NCI-H2081 treated with DMSO at 0.1 percent for 48 hours (cell line): ENCODE data around the gene REPS2.

Source experiments
- DNase-seq: peaks from one replicate; lab custom pipeline; 2025; lab: John Stamatoyannopoulos, UW

Gene REPS2

DNA sequence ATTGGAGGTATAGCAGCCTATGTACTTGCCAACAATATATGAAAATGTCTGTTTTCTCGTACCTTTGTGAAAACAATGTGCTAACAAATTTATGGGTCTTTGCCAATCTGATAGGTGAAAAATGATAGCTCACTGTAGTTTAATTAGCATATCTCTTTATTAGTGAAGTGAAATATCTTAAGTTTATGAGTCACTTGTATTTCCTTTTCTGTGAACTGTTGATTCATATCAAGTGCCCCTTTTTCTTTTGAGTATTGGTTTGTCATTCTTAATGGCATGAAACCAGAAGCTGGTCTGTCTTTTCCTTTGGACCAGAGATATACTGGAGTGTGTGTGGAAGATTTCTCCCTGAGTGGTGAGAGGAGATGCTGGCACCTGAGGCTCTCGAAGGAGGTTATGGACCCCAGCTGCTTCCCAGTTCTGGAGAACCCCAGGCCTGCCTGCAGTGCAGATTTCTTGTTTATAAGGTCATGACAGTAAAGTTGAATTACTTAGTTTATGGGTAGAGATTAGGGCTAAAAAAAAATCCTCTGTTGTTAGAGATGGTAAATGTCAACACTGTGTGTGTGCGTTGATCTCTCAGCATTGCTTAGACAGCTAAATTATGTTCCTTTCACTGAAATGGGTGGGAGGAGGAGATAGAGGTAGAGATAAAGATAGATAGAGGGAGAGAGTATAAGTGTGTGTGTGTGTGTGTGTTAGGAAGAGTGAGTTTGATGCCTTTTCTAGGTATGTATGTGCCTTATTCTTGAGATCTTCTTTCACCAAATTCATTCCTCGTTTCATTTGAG lies 89.9 kb downstream of the REPS2 start:
- no peak for DNase-seq

DNA sequence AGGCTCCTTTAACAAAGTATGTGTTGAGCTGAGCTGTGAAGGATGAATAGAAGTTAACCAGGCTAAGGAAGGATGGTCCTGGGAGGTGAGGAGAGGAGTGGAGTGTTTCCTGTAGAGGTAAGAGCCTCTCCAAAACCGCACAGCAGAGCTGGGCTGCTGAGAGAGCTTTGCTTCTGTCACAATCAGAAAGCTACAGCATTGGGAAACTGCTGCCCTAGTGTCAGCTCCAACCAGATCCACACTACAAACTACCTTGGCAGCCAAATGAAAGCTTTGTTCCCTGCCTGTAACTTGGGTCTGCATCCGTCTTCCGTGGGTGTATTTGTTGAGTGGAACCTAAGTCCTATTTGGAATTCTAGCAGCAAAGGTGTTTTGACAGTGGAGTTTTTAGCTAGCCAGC lies 91.8 kb downstream of the REPS2 start:
- no peak for DNase-seq

DNA sequence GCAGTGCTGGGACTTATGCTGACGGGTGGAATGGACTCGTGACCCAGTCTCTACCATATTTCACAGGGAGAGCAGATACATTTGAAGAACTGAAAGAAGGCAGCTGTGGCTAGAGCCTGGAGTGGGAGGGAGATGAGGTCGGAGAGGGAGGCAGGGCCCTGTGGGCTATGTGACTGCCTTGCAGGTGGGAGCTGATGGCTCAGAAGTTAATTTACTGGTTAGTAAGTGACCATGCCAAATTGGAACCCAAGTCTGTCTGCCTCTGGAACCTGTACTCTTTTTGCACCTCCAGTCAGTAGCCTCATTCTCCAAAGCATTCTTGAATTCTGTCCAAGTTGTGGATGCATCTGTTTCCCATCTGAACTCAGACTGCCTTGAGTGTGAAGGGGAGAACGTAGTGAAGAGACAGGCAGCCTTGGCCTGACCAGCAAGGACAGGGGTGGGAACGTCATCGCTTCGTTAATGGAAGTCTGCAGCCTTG lies 92.3 kb downstream of the REPS2 start:
- DNase-seq, result no peak

DNA sequence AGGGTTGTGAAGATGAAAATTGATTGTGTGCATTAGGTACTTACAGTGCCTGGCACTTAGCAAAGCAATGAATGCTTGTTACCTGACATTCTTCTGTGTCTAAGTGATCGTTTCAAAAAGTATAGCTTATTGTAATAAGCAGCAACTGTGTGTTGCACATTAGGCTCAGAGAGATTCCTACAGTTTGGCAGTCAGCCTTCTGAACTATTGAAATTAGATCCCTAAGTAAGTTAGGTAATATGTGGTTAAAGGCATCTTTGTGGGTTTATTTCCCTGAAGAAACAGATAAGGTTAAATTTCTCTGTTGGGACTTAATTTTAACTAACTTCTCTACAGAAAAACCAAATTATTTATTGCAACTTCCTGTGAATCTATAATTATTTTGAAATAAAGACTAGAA lies 93.4 kb downstream of the REPS2 start:
- DNase-seq, result no peak

DNA sequence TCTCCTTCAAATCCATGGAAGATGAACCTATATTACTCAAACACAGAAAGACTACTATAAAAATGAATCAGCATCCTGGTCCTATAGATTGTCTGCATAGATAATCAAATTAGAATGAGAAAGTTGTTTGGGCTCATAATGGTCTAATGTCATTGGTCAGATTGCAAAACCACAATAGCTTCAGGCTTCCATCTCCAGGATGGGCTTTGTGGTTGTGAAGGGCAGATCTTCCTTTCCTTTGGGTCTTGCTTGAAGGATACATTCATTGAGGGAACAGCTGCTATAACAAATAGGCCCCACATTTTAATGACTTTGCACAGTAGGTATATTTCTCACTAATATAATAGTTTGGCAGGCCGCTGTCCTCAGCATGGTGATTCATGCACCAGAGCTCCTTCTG lies 94.3 kb downstream of the REPS2 start:
- DNase-seq, result no peak

DNA sequence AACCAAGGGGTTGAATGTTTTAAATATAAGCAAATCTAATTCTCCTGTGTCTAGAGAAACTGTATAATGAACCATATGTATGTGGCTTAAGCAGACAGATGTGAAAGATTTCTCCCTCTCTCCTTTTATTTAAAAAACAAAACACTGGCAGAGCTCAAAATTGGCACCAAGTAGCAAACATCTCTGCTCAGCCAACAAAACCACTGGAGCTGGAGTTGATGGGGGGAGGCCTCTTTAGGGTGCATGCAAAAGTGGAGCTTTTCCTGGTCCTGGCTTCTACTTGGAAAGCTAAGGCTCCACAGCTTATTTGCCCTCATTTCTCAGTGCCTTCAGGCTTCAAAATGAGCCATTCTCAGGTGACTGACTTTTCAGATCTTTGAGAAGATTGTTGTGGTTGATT lies 95.6 kb downstream of the REPS2 start:
- no peak for DNase-seq

DNA sequence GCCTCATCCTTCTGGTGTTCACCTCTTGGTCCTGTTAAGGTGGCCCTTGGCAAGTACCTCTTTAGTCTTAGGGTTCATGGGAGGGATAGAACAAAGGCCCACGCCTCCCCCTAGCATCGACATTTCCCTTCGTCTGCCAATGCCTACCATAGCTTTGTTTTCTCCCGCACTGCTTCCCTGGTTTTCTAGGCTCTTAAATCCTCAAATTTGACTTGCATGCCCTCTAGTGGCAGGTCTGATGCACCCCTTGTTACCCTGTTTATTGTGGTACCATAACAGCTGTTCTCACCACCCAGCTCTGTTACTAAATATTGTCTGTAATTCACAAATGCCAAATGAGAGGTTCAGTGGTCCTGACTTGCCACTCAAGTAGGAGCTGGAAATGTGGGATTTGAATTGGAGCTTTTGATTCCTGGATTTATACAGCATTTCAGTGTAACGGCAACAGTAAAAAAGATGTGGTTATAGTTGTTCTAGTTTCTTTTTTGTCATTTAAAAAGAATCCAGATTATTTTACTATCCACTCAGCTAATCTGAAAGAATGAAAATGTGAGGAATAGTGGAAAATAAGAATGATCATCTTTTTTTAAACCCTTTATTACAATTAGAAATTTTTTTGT lies 100.1 kb downstream of the REPS2 start:
- DNase-seq, result peak; percentile 47

DNA sequence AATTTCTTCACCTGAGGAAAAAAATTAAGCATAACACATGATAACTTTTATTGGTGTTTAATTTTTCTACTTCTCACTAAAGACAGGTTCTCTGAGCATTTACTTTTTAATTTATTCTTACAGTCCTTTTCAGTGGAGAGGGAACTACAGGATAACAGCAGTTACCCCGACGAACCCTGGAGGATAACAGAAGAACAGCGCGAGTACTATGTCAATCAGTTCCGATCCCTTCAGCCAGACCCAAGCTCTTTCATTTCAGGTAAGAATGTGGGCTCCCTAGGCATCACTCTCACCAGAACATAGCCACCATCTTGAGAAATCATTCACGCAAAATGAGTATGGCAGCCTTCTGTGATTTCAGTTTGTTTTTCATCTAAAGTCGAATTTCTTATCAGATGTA lies 100.8 kb downstream of the REPS2 start:
- DNase-seq, result no peak

DNA sequence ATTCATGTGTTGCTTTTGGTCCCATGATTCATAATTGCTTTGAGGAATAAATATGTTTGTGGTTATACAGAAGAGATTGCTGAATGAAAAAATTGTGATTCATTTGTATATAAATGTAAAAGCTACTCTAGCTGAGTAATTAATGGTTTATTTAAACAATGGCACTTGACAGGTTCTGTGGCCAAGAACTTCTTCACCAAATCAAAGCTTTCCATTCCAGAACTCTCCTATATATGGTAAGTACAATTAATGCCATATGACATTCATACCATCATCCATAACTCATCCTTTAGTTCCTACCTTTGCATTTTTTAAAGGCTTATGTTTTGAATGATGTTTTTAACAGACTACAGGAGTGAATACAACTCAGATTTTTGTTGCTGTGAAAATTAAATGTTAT lies 105.8 kb downstream of the REPS2 start:
- no peak for DNase-seq

DNA sequence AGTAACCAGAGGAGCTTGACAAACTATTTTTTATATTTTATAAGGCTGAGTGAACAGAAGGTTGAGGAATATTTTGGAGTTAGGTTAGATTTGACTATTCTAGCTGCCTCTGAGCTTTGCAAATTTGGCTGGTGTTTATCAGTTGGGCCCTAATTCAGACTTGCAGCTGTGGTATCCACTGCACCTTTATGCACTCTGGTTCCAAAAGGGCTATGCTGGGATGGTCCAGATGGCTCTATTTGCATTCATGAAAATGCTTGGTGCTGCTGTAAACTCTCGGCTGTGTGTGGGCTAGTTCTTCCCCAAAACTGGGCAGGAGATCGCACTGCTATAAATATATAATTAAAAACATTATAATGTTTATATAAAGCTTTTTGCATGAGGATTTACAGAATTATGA lies 106.3 kb downstream of the REPS2 start:
- no peak for DNase-seq

DNA sequence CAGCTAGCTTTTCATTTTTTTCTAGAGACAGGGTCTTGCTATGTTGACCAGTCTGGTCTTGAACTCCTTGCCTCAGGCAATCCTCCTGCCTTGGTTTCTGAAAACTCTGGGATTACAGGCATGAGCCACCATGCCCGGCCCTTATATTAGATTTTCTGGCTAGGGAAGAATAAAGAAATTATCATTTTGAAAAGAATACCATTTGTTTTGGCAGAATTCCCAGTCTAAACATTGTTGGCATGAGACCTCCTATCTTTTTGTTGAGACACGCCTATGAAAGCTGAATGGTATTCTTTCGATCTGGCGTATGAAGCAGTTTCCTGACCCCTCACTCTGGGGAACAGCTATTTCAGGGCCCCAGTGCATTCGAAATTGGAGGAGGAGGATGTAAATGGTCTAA lies 107.0 kb downstream of the REPS2 start:
- peak; percentile 61 for DNase-seq

DNA sequence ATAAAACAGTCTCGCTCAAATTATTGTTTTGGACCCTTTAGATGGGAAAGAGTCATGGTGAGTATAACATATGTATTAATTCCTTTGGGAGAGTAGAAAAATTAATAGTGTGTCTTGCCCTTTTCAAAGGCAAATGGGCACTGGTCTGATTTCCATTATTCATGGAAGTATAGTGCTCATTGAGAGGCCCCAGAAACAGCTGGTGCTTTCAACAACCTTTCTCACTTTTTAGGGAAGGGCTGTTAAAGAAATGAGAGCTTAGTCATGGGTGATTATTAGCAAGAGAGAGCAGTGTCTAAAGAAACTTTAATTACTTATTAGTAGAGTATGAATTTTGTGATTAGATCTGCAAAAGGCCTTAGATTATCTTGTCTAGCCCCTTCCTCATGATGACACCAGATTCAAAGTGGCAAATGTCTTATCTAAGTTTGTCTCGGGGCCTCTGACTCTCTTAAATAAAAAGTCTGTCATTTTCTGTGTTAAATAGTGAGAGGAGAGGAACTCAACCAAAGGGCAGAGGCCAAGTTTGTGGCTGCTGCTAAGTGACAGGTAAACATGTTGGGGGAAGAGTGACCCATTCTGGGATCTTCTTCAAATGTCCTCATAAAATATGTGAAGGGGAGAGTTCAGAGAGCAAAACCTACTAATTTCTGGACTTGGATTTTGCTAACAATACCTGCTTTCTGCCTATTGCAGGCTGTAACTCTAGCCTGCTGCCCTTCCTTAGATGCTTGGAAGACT lies 110.6 kb downstream of the REPS2 start:
- no peak for DNase-seq

DNA sequence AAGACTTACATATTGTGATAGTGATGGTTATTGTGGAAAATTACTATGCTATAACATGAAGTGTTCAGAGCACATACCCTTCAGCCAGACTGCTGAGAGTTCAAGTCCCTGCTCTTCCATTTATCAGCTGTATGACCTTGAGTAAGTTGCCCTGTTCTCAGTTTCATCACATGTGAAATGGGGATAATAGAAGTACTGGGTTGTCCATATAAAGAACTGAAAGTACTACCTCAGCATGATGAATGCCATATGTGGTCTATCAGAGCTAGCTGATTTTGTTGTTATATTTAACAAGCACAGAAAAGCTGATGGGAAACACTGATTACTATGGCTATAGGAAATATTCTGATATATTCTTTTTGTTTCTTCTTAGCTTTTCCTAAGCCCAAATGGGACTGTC lies 115.6 kb downstream of the REPS2 start:
- no peak for DNase-seq

DNA sequence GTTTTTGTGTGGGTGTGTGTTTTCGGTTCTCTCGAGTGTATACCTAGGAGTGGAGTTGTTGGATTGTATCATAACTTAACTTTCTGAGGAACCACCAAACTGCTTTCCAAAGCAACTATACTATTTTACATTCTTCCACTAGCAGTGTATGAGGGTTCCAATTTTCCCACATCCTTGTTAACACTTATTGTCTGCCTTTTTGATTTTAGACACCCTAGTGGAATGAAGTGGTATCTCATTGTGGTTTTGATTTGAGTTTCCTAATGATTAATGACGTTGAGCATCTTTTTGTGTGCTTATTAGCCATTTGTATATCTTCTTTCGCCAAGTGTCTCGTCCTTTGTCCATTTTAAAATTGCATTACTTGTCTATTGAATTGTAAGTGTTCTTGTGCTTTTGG lies 118.6 kb downstream of the REPS2 start:
- DNase-seq, result no peak

DNA sequence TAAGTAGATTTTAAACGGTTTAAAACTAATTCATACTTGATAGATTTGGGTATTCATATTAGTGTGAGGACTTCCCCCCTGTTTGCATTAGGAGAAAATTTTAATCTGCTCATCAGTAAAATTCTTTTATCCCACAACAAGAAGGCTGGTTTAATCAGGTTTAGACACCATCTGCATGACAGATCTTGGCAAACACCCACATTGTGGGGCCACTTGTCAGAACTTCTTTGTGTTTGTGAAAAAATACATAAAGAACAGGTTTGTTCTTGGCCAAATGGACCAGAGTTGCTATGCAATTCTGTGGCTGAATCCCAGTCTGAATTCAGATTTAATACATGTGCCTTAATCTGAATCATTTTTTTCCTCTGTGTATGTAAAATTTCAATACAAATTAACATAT lies 121.1 kb downstream of the REPS2 start:
- DNase-seq, result no peak

DNA sequence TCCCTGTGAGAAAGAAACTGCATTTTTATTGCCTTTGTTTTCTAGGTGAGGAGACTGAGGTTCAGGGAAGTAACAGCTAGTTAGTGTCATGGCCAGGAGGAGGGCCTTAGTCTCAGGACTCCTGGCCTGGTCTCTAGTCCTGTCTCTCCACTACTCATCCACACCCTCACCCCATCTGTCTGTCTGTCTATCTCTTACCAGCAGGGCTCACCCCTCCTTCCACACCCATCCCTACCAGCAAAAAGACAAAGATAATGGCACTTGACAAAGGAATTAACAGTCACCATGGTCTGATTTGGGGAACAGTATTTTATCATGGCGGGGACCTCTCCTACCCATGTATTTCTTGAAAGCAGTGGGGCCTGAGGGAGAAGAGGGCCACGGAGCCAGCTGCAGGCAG lies 125.8 kb downstream of the REPS2 start:
- DNase-seq, result no peak

DNA sequence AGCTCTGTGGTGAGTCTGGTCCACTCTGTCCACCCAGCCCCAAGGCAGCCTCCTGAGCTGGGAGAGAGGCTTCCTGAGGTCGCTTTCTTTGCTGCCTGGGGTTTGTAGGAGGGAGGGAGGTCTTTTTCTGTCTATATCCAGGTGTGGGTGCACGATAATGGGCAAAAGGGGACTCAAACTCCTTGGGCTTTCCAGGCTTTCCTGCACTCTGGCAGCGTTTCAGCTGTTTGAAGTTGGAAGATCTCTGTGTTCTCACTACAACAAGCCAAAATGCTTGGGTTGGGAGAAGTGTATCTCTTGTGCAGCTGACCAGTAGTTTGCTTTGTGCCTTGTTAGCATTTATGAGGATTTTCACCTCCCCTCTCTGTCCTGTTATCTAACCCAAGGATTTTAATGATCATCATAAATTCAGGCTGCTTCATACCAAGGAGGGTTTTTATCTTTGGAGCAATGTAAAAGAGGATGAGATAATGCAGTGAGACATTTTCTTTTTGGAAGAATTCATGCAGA lies 126.3 kb downstream of the REPS2 start:
- DNase-seq, result no peak

DNA sequence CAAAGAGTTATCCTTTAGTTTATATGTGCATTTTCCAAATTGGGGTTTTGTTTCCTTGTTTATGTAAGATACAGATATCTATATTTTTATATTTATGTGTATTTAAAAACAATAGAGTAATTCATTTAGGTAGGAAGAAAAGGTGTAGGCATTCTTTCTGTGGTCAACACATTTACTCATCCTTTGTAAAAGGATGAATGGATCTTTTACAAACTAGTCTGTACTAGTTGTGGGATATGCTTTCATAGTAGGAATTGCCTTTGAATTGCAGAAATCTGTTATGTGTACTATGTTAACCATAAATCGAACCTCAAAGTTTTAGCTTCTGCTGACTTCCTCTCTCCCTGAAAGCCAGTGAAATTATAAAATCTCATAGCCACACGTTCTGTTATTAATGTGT lies 128.5 kb downstream of the REPS2 start:
- DNase-seq, result no peak

DNA sequence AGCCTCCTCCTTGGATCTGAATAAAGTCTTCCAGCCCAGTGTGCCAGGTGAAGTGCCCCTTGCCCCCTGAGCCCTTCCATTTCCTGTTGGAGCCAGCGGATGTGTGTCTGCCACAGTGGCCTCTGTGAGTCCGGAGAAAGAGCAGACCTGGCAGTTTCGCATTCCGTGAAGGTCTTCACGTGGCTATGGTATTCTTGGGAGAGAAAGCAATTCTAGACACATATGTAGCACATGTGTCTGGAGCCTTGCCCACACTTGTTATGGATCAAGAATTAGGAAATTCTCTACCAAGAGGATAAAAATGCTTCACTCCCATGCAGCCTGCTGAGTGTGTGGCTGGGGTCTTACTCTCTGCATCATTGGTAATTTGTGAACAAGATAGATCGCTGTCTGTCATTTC lies 130.9 kb downstream of the REPS2 start:
- no peak for DNase-seq

DNA sequence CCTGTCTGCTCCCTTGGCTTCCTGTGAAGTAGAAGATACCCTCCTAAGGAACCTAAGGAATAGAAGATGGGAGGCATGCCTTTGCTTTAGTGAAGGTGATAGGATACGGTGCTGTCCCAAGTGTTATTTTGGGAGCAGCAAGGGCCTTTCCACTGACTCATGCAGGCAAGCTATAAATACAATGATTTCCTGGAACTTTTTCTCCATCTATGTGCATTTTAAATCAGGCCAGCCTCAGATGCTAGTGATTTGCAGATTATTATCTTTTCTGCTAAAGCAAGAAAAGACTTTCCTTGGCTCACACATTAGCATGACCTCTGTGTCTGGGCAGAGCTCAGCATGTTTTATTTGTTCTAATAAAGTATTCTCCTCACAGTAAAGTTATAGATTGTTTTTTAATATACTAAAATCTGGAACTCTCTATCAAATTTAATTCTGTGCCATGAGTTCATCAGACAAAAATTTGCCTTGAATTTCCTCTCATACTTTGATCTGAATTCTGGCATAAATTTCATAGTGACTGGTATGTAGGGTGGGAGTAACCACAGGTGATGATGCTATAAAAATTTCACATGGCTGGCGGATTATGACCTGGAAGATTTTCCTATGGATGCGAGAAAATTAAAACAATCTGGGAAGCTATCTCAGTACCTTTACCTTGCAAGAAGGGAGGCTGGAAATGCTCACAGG lies 131.7 kb downstream of the REPS2 start:
- no peak for DNase-seq

DNA sequence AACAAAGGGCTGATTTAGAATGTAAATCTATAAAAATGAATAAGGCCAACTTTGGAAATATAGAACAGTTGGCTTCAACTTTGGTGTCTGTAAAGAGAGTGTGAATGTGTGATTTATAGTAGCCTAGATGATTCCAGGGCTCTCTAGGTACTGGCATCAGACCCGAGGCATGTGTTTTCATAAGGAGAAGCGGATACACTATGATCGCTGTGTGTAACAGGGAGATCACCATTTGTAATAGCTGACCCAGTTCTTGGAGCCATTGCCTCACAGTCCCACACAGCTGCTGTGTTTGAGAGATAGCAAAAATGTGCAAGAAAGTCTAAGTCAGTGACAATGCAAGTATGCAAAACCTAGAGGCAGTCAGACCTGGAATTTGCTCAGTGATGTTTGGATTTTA lies 135.1 kb downstream of the REPS2 start:
- no peak for DNase-seq

DNA sequence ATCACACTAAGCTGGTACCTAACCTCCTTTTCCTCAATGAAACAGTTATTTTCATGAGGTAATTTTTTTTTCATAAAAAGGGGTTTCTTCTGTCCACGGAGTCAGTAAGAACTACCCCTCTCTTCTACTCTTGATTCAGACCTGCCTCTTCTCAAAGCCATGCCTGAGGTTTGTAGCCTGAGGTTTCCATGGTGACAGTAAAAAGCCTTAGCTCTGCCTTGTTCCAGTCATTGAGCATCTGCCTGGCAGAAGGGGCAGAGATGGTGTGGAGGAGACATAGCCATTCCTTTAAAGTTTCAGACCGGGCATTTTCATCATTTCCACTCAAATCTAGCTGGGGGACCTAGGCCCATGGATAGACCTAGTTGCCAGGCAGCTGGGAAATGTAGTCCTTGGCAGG lies 135.5 kb downstream of the REPS2 start:
- DNase-seq, result no peak
